Measurements from ENCODE around the gene CRB1.

Gene CRB1

DNA sequence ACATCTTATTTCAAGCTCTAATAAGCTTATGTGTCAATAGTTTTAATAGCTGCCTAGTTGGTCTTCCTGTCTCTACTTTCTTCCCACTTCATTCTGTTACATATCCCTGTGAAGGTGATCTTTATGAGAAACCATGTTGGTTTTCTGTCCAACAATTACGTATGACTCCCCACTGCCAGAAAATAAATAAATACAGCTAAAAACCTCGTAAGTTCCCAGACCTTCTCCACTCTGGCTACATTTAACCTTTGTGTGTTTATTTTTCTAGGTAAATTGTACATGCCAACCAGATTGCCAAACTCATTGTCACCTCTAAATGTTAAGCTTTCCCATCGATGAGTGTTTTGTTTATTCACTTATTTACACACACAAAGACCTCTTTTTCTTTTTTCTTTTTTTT, 147.2 kb downstream of the CRB1 start:
- Mint-ChIP-seq H3K27me3 (ENCODE audit: low read depth) (peaks cover 8% of the 10 kb centered on the region), H3K27ac (no peak overlapping the region), H3K4me1 (ENCODE audit: low read depth) (no peaks in the 10 kb centered on the region), H3K4me3 (no peak overlapping the region), H3K9me3 (no peaks in the 10 kb centered on the region), H3K36me3 (ENCODE audit: low read depth) (no peaks in the 10 kb centered on the region)
- no peak for DNase-seq (ENCODE audit: low spot score)

DNA sequence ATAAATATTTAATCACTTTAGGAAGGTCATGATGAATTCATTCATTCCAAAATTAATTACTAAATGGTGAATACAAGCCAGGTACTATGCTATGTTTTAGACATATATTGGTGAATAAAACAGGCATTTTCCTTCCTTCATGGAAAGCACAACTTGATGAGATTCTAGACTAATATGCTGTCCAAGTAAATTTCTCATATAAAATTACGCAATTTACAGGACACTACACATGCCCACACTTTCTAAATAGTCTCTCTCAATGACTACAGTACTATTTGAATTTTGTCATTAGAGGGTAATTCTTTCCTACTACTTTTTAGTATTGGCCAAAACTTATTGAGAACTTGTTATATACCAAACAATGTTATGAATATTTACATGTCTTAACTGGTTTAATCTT, 150.6 kb downstream of the CRB1 start:
- Mint-ChIP-seq H3K36me3 (ENCODE audit: low read depth) (no peaks in the 10 kb centered on the region), H3K4me3 (no peak overlapping the region), H3K27ac (no peak overlapping the region), H3K27me3 (ENCODE audit: low read depth) (peaks cover 3% of the 10 kb centered on the region), H3K4me1 (ENCODE audit: low read depth) (no peaks in the 10 kb centered on the region), H3K9me3 (no peaks in the 10 kb centered on the region)
- DNase-seq (ENCODE audit: low spot score) = no peak

DNA sequence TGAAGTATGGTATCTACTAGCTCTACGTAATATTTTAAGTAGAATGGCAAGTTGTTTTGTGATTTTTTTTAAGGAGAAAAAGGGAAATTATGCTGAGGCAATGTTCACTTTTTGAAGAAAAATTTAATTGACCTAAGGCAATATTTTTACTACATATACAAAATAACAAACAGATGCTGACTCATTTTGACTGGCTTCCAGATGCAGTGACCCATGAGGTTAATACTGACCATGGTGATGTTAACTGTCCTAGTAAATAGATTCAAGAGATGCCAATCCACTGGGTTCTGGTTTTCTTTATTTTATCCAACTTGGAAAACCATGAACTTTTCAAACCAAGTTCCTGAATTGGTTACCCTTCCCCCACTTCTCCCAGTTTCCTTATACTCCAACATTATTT, 154.9 kb downstream of the CRB1 start:
- H3K27me3 Mint-ChIP-seq (ENCODE audit: low read depth) = peaks cover 10% of the 10 kb centered on the region
- H3K36me3 Mint-ChIP-seq (ENCODE audit: low read depth) = no peaks in the 10 kb centered on the region
- H3K27ac Mint-ChIP-seq = no peak overlapping the region
- H3K9me3 Mint-ChIP-seq = no peaks in the 10 kb centered on the region
- H3K4me1 Mint-ChIP-seq (ENCODE audit: low read depth) = no peaks in the 10 kb centered on the region
- no peak for DNase-seq (ENCODE audit: low spot score)
- no peak overlapping the region for H3K4me3 Mint-ChIP-seq

DNA sequence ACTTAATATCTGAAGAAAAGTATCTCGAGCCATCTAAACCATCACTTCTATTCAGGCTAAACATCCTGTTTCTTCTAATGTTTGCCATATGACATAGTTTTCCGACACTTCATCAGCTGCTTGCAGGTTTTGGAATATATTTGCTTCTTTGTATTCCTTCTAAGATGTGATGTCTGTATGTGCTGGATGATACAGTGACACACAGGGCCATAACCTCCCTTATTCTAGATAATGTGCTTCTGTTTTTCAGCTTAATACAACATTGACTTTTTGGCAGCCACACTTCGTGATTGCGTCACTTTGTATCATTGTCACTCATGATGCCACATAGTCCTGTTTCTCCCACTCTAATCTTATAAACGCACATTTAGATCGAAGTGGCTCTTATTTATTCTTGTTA, 156.3 kb downstream of the CRB1 start:
- H3K4me1 Mint-ChIP-seq (ENCODE audit: low read depth) = no peaks in the 10 kb centered on the region
- no peak for DNase-seq (ENCODE audit: low spot score)
- no peak overlapping the region for H3K27ac Mint-ChIP-seq
- no peaks in the 10 kb centered on the region for H3K9me3 Mint-ChIP-seq
- H3K27me3 Mint-ChIP-seq (ENCODE audit: low read depth) = peaks cover 10% of the 10 kb centered on the region
- no peaks in the 10 kb centered on the region for H3K36me3 Mint-ChIP-seq (ENCODE audit: low read depth)
- no peak overlapping the region for H3K4me3 Mint-ChIP-seq

DNA sequence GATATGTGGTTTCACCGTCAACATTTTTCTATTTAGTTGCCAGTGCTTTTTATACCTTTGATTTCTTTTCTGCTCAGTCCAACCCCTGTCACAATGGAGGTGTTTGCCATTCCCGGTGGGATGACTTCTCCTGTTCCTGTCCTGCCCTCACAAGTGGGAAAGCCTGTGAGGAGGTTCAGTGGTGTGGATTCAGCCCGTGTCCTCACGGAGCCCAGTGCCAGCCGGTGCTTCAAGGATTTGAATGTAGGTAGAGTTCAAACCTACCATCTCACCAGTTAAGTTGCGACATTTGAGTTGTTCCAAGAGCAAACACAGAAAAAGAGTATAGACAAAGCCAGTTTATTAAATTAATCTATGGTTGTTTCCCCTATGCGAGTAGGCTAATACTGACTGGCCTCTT, 161.3 kb downstream of the CRB1 start:
- no peaks in the 10 kb centered on the region for H3K36me3 Mint-ChIP-seq (ENCODE audit: low read depth)
- H3K27ac Mint-ChIP-seq = no peak overlapping the region
- no peak overlapping the region for H3K4me3 Mint-ChIP-seq
- no peak for DNase-seq (ENCODE audit: low spot score)
- no peaks in the 10 kb centered on the region for H3K4me1 Mint-ChIP-seq (ENCODE audit: low read depth)
- H3K9me3 Mint-ChIP-seq = no peaks in the 10 kb centered on the region
- peaks cover 11% of the 10 kb centered on the region for H3K27me3 Mint-ChIP-seq (ENCODE audit: low read depth)

DNA sequence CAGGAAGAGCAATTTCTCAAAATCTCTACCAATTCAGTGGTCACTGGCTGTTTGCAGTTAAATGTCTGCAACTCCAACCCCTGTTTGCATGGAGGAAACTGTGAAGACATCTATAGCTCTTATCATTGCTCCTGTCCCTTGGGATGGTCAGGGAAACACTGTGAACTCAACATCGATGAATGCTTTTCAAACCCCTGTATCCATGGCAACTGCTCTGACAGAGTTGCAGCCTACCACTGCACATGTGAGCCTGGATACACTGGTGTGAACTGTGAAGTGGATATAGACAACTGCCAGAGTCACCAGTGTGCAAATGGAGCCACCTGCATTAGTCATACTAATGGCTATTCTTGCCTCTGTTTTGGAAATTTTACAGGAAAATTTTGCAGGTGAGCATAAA, 167.2 kb downstream of the CRB1 start:
- Mint-ChIP-seq H3K36me3 (ENCODE audit: low read depth) (no peaks in the 10 kb centered on the region), H3K4me1 (ENCODE audit: low read depth) (no peaks in the 10 kb centered on the region), H3K9me3 (no peaks in the 10 kb centered on the region), H3K27me3 (ENCODE audit: low read depth) (peaks cover 6% of the 10 kb centered on the region), H3K27ac (no peak overlapping the region), H3K4me3 (no peak overlapping the region)
- DNase-seq (ENCODE audit: low spot score) = no peak

DNA sequence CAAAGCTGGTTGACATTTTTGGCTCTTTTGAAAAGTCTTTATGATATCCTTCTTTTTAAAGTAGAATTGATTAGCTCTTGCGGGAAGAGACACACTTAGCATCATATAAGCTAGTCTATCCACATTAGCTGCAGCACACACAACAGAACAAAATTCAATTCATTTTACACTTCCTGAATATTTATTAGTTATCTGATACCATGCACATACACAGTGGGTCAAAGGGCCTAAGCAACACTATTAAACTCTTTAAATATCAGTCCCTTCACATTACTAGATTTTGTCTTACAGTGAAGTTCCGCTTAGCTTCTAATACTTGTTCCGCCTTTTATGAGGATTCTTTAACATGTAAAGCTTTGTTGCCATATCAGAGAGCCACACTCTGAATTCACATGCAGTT, 169.5 kb downstream of the CRB1 start:
- no peak for DNase-seq (ENCODE audit: low spot score)
- Mint-ChIP-seq H3K4me1 (ENCODE audit: low read depth) (no peaks in the 10 kb centered on the region), H3K27ac (no peak overlapping the region), H3K9me3 (no peaks in the 10 kb centered on the region), H3K36me3 (ENCODE audit: low read depth) (no peaks in the 10 kb centered on the region), H3K4me3 (no peak overlapping the region), H3K27me3 (ENCODE audit: low read depth) (peaks cover 7% of the 10 kb centered on the region)

DNA sequence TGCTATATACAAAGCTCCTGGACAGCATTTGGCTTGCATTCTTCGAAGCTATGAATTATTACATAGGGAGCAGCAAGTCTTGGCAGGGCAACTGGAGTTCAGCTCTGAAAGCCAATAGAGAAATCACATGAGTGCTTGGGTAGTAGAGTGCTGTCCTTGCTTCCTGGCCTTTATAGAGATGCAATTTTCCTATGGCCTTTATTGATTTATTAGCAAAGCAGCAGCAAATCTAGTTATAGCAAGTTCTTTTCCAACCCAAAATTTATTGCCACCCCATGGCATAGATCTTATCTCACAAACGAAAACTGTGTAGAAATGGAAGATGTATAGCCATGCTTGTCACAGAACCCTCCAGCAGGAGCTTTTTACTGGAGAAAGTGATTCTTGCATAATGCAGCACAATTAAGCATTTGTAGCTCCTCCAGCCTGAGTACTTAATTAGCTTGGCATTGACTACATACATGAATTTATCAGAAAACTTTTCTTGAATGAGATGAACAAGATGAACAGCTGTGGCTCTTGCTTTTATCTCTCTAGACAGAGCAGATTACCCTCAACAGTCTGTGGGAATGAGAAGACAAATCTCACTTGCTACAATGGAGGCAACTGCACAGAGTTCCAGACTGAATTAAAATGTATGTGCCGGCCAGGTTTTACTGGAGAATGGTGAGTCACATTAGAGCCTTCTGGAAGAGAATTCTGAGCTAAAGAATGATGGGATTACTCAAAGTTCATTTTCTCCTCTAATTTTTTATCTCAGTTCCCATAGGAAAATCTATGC, 170.1 kb downstream of the CRB1 start:
- H3K4me1 Mint-ChIP-seq (ENCODE audit: low read depth) = no peaks in the 10 kb centered on the region
- no peak overlapping the region for H3K4me3 Mint-ChIP-seq
- no peaks in the 10 kb centered on the region for H3K36me3 Mint-ChIP-seq (ENCODE audit: low read depth)
- H3K27me3 Mint-ChIP-seq (ENCODE audit: low read depth) = peaks cover 7% of the 10 kb centered on the region
- DNase-seq (ENCODE audit: low spot score) = no peak
- H3K27ac Mint-ChIP-seq = no peak overlapping the region
- no peaks in the 10 kb centered on the region for H3K9me3 Mint-ChIP-seq

DNA sequence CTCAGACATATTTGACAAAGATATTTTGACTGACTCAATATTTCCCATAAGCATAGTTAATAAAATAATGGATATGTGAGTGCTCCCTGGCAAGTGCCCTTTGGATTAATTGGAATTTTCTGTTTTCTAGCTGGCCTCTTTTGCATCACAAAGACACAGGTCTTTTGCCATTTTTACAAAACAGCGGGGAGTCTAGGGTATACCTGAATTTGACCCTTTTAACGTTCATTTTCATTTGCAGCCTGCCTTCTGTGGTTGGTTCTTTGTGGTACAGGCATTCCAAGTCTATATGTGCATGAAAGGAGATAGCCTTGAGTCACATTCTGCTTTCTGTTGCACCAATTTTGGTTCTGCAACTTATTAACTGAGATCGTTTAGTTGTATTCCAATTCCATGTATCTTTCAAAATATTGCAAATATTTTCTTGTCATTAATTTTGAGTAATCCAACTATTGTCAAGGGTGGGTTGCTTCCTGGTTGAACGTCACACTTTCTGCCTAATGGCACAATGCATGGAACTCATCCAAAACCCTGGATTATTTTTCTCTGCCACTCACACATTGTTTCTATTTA, 171.7 kb downstream of the CRB1 start:
- DNase-seq (ENCODE audit: low spot score) = no peak
- Mint-ChIP-seq H3K36me3 (ENCODE audit: low read depth) (no peaks in the 10 kb centered on the region), H3K4me3 (no peak overlapping the region), H3K27me3 (ENCODE audit: low read depth) (peaks cover 7% of the 10 kb centered on the region), H3K27ac (no peak overlapping the region), H3K9me3 (no peaks in the 10 kb centered on the region), H3K4me1 (ENCODE audit: low read depth) (no peaks in the 10 kb centered on the region)

DNA sequence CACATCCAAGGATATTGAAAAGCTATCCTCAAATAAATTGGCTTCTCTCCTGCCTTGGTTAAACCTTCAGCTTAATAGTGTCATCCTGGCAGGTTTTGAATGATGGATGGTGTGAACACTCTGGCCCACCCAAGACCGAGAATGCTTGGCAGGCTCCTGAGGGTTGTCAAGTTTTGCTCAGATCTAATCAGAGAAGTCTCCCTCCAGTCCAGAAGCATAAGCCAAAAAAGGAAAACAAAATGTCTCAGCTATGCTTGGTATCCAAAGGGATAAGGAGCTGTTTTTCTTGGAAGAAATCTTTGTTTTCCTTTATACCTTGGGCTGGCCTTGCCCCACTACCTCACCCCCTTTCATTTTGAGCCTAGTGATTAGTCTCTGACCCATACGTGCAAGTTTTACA, 172.7 kb downstream of the CRB1 start:
- Mint-ChIP-seq H3K27ac (no peak overlapping the region), H3K36me3 (ENCODE audit: low read depth) (no peaks in the 10 kb centered on the region), H3K4me1 (ENCODE audit: low read depth) (no peaks in the 10 kb centered on the region), H3K4me3 (no peak overlapping the region), H3K9me3 (no peaks in the 10 kb centered on the region), H3K27me3 (ENCODE audit: low read depth) (peaks cover 7% of the 10 kb centered on the region)
- DNase-seq (ENCODE audit: low spot score) = no peak

DNA sequence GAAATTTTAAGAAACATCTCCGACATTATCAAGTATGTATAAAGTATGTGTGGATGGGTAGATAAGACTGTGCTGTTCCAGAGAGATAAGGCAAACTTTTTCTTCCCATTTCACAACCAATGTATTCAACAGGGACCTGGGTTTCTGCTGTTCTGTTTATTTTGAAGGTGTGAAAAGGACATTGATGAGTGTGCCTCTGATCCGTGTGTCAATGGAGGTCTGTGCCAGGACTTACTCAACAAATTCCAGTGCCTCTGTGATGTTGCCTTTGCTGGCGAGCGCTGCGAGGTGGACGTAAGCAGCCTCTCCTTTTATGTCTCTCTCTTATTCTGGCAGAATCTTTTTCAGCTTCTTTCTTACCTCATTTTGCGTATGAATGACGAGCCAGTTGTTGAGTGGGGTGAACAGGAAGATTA, 174.0 kb downstream of the CRB1 start:
- Mint-ChIP-seq H3K36me3 (ENCODE audit: low read depth) (no peaks in the 10 kb centered on the region), H3K27ac (no peak overlapping the region), H3K4me1 (ENCODE audit: low read depth) (no peaks in the 10 kb centered on the region), H3K9me3 (no peaks in the 10 kb centered on the region), H3K27me3 (ENCODE audit: low read depth) (peaks cover 7% of the 10 kb centered on the region), H3K4me3 (no peak overlapping the region)
- DNase-seq (ENCODE audit: low spot score) = no peak

DNA sequence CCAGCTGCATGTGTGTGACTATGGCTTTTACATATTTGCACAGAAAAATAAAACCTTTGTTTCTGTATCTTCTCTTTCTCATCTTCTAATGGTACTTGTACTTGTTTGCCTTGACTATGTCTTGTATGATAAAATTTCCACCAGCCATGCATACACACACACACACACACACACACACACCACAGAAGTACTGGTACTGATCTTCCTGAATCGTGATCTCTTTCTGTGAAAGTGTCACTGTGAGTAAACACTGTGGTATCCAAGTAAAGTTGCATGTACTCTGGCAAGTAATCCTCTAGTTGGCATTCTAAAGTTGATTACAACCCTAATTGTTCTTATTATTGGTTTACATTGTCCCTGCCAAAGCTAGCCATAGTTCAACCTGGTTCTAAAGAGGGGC, 176.7 kb downstream of the CRB1 start:
- H3K27ac Mint-ChIP-seq = no peak overlapping the region
- H3K4me3 Mint-ChIP-seq = no peak overlapping the region
- no peak for DNase-seq (ENCODE audit: low spot score)
- H3K27me3 Mint-ChIP-seq (ENCODE audit: low read depth) = peaks cover 3% of the 10 kb centered on the region
- H3K4me1 Mint-ChIP-seq (ENCODE audit: low read depth) = no peaks in the 10 kb centered on the region
- H3K9me3 Mint-ChIP-seq = no peaks in the 10 kb centered on the region
- H3K36me3 Mint-ChIP-seq (ENCODE audit: low read depth) = no peaks in the 10 kb centered on the region

DNA sequence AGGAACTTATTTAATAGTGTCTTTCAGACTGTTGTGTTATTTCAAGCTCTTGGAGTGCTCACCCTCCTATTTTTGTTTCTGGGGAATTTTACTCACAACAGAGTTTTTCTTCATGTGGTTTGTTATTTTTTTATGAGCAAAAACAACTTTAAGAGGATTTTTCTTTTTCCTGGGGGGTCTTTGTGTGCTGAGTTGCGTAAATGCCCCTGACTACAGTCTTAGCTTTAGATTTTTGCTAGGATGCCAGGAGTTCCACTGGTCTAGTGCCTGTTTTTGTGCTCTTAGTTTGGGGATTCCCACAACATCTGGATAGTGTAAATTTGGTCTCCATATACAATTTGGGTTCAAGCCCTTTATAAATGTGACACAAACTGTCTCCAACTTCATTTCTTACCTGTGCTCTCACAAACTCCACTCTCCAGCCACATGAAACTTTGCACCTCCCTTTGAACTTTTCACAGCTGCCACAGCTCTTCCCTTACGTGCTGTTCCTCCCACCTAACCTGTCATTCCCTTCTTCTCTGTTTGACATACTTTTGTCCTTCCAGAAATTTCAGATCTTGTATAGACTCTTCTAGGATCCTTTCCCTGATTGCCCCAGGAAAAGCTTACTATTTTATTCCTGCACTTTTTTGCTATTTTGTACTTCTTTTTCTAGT, 180.2 kb downstream of the CRB1 start:
- Mint-ChIP-seq H3K4me3 (no peak overlapping the region), H3K4me1 (ENCODE audit: low read depth) (no peaks in the 10 kb centered on the region), H3K27me3 (ENCODE audit: low read depth) (no peaks in the 10 kb centered on the region), H3K36me3 (ENCODE audit: low read depth) (no peaks in the 10 kb centered on the region), H3K27ac (no peak overlapping the region), H3K9me3 (no peaks in the 10 kb centered on the region)
- DNase-seq (ENCODE audit: low spot score) = no peak

DNA sequence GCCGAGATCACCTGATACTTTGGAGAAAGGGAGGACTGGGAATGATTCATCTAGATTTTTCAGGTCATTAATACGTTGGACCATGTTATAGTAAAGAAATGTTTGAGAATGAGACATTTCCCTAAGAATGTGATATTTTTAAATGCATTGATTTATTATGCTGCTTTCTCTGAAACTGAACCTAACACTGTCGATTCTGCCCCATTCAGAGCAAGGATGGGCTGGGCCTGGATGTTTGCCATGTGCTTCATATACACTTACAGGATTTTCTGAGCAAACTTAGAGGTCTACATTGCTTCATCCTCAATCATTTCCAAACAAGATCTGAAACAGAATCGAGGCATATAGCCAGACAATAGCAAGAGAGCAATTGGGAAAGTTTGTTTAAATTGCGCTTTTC, 183.3 kb downstream of the CRB1 start:
- H3K4me3 Mint-ChIP-seq = no peak overlapping the region
- H3K27ac Mint-ChIP-seq = no peak overlapping the region
- DNase-seq (ENCODE audit: low spot score) = no peak
- H3K9me3 Mint-ChIP-seq = no peaks in the 10 kb centered on the region
- H3K36me3 Mint-ChIP-seq (ENCODE audit: low read depth) = no peaks in the 10 kb centered on the region
- H3K27me3 Mint-ChIP-seq (ENCODE audit: low read depth) = peaks cover 2% of the 10 kb centered on the region
- no peaks in the 10 kb centered on the region for H3K4me1 Mint-ChIP-seq (ENCODE audit: low read depth)

All from T-helper 2 cell treated with Interferon-gamma antibody and Interleukin-4, amounts not matched to agents 5 μg/mL and 100 μg/mL, for 36 hours (primary cell).